ENCODE data around the gene SPRTN. TPM values are rescaled to one million over a fixed set of nuclear protein-coding genes. Genes with fewer than 3 reads are reported as not detected.

Gene SPRTN
- total RNA-seq, 1 donor from 2014 or later = 10.9 TPM

DNA sequence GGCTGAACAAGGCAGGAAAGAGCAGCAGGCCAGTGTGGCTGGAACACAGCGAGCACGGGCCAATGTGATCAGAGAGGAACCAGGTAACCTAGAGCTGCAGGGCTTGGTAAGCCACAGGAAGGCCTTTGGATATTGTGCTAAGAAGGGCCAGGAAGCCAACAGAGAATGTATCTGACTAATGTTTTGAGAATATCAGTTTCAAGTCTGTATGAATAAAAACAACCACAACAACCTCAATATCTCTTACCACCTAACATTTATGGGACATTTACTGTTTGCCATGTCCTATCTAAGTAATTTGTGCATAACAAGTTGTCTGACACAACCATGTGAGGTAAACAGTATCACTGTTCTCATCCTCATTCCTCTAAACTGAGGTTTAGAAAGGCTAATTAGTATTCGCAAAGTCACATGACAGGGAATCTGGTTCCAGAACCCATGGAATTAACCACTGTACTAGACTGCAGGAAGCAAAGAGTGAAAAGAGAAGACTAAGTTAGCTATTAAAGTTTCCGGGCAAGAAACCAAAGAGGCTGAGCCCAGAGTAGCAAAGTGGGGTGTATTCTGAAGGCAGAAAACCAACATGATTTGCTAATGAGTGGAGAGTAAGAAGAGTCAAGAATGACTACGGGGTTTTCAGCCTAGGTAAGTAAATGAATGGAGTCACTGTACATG lies 38.9 kb downstream of the SPRTN start:
- DNase-seq (ENCODE audit: low spot score) = no peak

- no peak for DNase-seq (ENCODE audit: low spot score)
Measured at GRCh38 chr1:231381729-231382128, 43.6 kb downstream of the SPRTN start.

DNA sequence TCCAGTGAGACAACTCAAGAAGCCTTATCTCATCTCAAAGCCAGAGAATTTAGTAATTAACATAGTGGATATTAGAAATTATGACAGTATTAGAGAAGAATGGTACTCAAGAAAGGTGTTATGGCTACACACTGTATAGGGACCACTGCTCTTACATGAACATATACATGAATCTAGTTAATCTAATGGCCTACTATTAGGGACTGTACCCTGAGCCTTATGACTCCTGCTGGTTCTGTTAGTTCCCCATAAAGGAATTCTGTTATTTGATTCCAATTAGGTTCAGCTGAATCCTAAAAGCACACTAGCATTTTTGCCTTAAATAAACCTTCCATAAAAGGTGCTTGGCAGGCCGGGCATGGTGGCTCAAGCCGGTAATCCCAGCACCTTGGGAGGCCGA lies 44.3 kb downstream of the SPRTN start:
- no peak for DNase-seq (ENCODE audit: low spot score)

- DNase-seq (ENCODE audit: low spot score) = no peak
Measured at GRCh38 chr1:231383159-231383860, 45.2 kb downstream of the SPRTN start.

GRCh38 chr1:231384696-231385415 lies 46.8 kb downstream of the SPRTN start:
- DNase-seq (ENCODE audit: low spot score) = no peak

GRCh38 chr1:231385416-231385748 lies 47.3 kb downstream of the SPRTN start:
- no peak for DNase-seq (ENCODE audit: low spot score)

DNA sequence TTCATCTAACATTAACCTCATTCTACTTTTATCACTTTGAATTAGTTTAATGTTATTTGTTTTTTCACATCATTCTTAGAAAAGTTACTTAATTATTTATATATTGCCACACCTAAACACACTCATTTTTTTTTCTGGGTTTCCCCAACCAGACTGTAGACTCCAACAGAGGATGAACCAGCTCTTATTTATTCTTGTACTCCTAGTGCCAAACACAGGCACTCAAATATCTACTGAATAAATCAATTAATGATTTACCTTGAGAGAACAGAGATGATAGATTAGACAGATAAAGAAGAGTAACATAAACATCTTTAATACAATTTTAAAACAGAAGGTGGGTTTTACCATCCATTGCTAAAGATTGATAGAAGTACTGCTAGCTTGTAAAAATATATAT lies 48.4 kb downstream of the SPRTN start:
- no peak for DNase-seq (ENCODE audit: low spot score)

- no peak for DNase-seq (ENCODE audit: low spot score)
Measured at GRCh38 chr1:231387770-231388669, 49.9 kb downstream of the SPRTN start.

DNA sequence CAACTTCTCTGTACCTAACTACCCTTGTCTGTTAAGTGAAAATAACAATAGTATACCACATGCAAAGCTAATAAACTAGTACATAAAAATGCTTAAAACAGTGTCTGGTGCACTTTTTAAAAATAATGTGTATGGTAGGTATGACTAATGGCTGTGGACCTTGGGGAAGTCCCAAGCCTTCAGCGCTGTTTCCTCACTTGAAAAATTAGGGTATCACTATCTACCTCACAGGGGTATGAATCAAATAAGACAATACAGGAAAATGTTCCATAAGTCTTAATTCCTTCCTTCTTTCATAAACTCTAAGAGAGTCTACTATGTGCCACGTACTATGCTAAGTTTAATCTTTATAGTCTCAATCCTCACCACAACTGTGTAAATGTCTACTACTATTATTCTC lies 52.0 kb downstream of the SPRTN start:
- no peak for DNase-seq (ENCODE audit: low spot score)

DNA sequence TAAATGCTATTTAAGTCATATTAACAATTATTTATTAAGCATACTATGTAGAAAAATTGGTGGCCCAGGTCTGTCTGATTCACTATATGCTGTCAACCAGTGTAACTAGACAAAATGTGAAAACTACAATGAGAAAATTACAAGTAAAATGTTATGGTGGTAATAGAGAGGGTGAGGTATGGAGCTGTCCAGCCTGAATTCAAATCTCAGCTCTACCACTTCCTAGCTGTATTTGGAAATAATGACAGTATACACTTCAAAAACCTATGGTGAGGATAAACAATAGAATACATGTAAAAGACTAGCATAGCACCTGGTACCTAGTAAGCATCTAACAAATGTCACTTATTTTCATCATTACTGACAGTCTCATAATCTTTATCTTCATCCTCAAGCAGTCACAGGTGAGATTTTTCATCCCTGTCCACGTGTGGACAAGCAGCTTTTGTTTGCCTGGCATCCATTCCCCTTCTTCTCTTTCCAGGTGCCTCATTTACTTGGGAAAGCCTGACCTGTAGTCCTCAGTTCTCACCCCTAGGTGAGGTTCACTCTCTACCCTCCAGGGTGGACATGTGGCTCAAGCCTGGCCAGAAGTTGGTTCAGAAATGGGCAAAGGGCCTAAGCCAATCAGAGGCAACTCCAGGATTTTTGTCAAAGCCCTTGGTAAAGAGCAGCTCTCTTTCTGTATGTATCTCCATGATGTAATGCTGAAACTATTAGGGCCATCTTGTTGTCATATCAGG lies 54.5 kb downstream of the SPRTN start:
- DNase-seq (ENCODE audit: low spot score) = no peak

GRCh38 chr1:231393668-231394067 lies 55.6 kb downstream of the SPRTN start:
- no peak for DNase-seq (ENCODE audit: low spot score)

DNA sequence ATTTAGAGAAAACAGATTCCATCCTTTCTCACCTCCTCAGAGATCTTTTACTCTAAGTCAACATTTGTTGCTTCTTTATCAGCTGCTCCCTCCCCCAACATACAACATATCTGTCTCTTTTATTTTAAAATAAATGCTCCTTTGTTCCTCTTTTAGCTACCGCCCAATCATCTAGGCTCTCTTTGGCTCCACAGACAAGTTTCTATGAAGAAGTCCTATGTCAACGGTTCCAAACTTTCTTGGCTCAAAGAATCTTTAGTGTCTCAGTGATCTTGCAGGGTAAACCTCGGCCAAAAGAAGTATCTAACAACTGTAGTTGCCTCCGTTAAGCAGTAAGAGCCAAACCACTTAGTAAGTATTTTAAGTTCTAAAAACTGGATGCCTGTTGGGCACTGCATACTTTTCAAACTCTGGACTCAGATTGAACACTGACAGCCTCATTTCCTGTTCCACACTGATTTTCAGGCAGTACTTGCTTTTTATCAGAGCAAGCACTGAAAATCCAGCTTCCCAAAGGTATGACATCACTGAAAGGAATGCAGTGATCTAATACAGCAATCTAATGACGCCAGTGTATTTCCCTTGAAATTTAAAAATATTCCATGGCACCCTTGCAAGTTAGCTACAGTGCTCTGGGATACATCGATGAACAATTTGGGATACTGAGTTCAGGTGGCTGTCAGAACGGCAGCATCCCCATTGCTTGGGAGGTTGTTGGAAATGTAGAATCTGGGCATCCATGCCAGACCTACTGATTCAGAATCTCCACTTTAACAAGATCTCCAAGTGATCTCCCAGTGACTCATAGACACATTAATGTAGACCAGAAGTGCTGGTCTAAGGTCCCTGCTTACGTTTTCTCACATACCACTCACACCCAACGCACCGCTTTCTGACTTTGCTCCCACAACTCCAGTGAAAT lies 57.2 kb downstream of the SPRTN start:
- DNase-seq (ENCODE audit: low spot score) = no peak

GRCh38 chr1:231395998-231396390 lies 57.9 kb downstream of the SPRTN start:
- DNase-seq (ENCODE audit: low spot score) = no peak

DNA sequence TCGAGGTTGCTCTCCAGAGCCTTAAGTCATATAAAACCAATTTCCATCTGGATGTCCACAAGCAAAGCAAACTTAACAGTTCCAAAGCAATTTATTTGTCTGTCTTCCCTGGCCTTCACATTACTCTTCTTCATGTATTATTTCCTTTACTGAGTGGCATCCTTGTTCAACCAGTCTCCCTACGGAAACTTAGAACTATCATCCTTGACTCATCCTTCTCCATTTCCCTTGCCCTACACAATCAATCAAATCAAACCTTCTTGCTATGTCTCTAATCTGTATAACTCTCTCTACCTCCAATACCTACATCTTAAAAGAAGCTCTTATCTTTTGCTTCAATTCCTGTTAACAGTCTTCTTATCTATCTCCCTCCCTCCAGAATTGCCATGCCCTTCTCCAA lies 58.5 kb downstream of the SPRTN start:
- no peak for DNase-seq (ENCODE audit: low spot score)

GRCh38 chr1:231397886-231398671 lies 60.0 kb downstream of the SPRTN start:
- DNase-seq (ENCODE audit: low spot score) = no peak

DNA sequence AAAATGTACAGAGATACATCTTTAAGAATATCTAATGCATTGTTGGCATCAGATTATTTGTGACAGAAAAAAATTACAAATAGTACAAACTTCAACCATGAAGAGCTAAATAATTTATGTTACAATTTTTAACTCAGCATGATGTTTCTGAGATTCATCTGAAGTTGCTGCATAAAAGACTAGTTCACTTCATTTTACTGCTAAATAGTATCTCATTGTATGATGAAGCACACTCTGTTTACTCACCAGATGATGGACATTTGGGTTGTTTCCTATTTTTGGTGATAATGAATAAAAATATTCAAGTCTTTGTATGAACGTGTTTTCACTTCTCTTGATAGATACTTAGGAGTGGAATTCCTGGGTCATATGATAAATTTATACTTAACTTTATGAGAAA lies 63.4 kb downstream of the SPRTN start:
- no peak for DNase-seq (ENCODE audit: low spot score)

GRCh38 chr1:231404318-231404717 lies 66.2 kb downstream of the SPRTN start:
- no peak for DNase-seq (ENCODE audit: low spot score)
